Testis (tissue), 2 donors: ENCODE measurements around the gene ITGB3BP.

Experiments
- CTCF ChIP-seq, 3 experiments: fragments of 450-650 bp in 2 of 3; fragments of 200-600 bp in 1 of 3; sonication (generic) in 1 of 3; IDR thresholded peaks; one replicate each; pipeline ENCODE4 v1.5.1; 2016 to 2019; ENCODE audit warnings: antibody characterized with exemption in 3 of 3, mild to moderate bottlenecking in 2 of 3, moderate library complexity in 1 of 3
- POLR2A ChIP-seq: fragments of 450-650 bp; IDR thresholded peaks from one replicate; pipeline ENCODE4 v1.6.1; 2017; ENCODE audit warnings: antibody characterized with exemption, mild to moderate bottlenecking, moderate library complexity

- no peak for TF ChIP-seq CTCF (IDR thresholded peaks at IDR 0.05)
- no peak for TF ChIP-seq POLR2A
These were observed 87.9 kb downstream of the ITGB3BP start for GRCh38 chr1:63435161-63435560.
